ENCODE data around the gene AKAP11. TPM values are rescaled to one million over a fixed set of nuclear protein-coding genes. Genes with fewer than 3 reads are reported as not detected.

Gene AKAP11
- total and polyA plus RNA-seq, 11 donors: 3.8 to 33.7 (median 24.0) TPM

DNA sequence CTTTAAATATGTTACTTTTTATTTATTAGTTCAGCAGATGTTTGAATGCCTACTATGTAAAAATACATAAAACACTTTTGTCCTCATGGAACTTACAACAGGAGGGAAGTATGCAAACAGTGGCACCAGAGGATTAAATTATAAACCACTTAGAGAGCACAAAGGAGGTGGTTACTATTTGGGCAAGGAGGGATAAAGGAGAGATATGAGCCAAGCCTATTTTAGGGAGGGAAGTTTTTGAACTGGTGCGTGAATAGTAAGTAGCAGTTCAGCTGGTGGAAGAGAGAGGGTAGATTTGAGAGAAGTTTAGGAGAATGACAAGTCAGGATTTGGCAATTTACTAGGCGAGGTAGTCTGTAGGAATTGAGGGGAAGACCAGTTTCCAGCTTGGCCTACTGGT is 8.6 kb downstream of the AKAP11 start:
- Histone ChIP-seq H3K36me3 (peaks cover 0 to 6% (median 0%) of the 10 kb centered on the region in 9 donors), H3K27ac (peak overlapping the region in 1 of 12 donors; percentile 65), H3K27me3 (no peaks in the 10 kb centered on the region), H3K4me1 (peaks cover 0 to 31% (median 9%) of the 10 kb centered on the region in 12 donors), H3K4me3 (no peak overlapping the region), H3K9me3 (no peaks in the 10 kb centered on the region)
- DNase-seq: no peak
- TF ChIP-seq CTCF (IDR thresholded peaks at IDR 0.05) (no peak), POLR2A (IDR thresholded peaks at IDR 0.05) (no peak)
- ATAC-seq: peak in 3 of 4 donors; percentile 46 to 59 (median 59)
- WGBS, 4 donors: 70 to 78% (median 73%) methylated on average over 2 of the region's 2 CpGs
- intact Hi-C loops (cut with DNase I): no loop called here

- Histone ChIP-seq H3K27ac (peak overlapping the region in 1 of 12 donors; percentile 8), H3K9me3 (no peaks in the 10 kb centered on the region), H3K36me3 (peaks cover 0 to 36% (median 23%) of the 10 kb centered on the region in 9 donors), H3K4me1 (peaks cover 0 to 27% (median 9%) of the 10 kb centered on the region in 12 donors), H3K27me3 (no peaks in the 10 kb centered on the region), H3K4me3 (no peak overlapping the region)
- TF ChIP-seq CTCF (IDR thresholded peaks at IDR 0.05): no peak
- no peak for TF ChIP-seq POLR2A (IDR thresholded peaks at IDR 0.05)
- 54 to 72% (median 67%) methylated on average over 3 of the region's 3 CpGs for whole genome bisulfite sequencing, 4 donors
- intact Hi-C loops (cut with DNase I): loop anchor here in 1 of 10 donors (1.0 kb wide), 1 partner anchor 11 kb away; the partner anchor contains the start of gene AKAP11
- DNase-seq (no peak), ATAC-seq (peak in 1 of 4 donors; percentile 72)
These were observed 11.6 kb downstream of the AKAP11 start for GRCh38 chr13:42283574-42283973.

GRCh38 chr13:42284068-42284467 is 12.1 kb downstream of the AKAP11 start:
- TF ChIP-seq CTCF (IDR thresholded peaks at IDR 0.05) (no peak), POLR2A (IDR thresholded peaks at IDR 0.05) (no peak)
- ATAC-seq (no peak), DNase-seq (no peak)
- 90 to 95% (median 92%) methylated on average over 3 of the region's 3 CpGs for WGBS, 4 donors
- H3K27ac ChIP-seq: peak overlapping the region in 1 of 12 donors; percentile 8
- no peak overlapping the region for H3K4me3 ChIP-seq
- H3K36me3 ChIP-seq: peaks cover 0 to 41% (median 28%) of the 10 kb centered on the region in 9 donors
- intact Hi-C loops (cut with DNase I): no loop called here
- no peaks in the 10 kb centered on the region for H3K9me3 ChIP-seq
- peaks cover 0 to 23% (median 9%) of the 10 kb centered on the region in 12 donors for H3K4me1 ChIP-seq
- H3K27me3 ChIP-seq: no peaks in the 10 kb centered on the region

DNA sequence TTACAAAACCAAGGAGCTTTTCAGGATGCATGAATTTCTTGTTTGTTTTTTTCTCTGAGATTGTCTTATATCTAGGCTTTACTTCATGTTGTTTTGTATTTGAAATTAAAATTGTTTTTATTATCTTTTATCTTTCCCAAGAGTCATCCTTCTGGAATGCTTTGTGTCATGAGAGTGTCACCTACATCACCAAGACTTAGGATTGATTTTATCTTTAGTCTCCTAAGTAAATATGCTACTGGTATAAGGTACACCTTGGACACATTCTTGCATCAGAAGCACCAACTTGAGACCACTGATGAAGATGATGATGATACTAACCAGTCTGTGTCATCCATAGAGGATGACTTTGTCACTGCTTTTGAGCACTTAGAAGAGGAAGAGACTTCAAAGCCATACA is 26.4 kb downstream of the AKAP11 start:
- H3K4me3 ChIP-seq: no peak overlapping the region
- TF ChIP-seq POLR2A (IDR thresholded peaks at IDR 0.05): no peak
- TF ChIP-seq CTCF (IDR thresholded peaks at IDR 0.05): no peak
- intact Hi-C loops (cut with DNase I): no loop called here
- ATAC-seq (no peak), DNase-seq (no peak)
- no peaks in the 10 kb centered on the region for H3K9me3 ChIP-seq
- no peaks in the 10 kb centered on the region for H3K27me3 ChIP-seq
- H3K27ac ChIP-seq: no peak overlapping the region
- peaks cover 0 to 100% (median 86%) of the 10 kb centered on the region in 9 donors for H3K36me3 ChIP-seq
- no peaks in the 10 kb centered on the region for H3K4me1 ChIP-seq
